ENCODE data around the gene LRP1B. TPM values are rescaled to one million over a fixed set of nuclear protein-coding genes. Genes with fewer than 3 reads are reported as not detected.

Gene LRP1B
- total RNA-seq, 4 donors from 2014 or later, result 0.42 to 0.71 (median 0.65) TPM

DNA sequence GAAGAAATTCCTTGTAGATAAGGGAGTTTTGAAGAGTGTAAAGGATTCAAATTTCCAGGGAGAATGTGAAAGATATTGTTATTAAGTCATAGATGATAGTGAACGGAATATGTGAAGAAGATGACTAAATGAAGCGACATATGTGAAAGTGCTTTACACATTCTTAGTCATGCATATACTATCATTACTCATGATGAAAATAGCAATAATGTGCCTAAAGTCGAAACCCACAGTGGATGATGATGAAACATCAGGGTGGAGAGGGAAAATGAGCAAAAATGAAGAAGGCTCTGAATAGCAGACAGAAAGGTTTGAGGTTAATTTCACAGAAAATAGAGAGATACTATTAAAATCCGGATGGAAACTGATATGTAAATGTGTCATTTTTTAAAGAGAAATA lies 1237.1 kb downstream of the LRP1B start:
- no peak overlapping the region for H3K27ac ChIP-seq (replicated peaks in 1 of 4)
- no peaks in the 10 kb centered on the region for H3K4me1 ChIP-seq
- intact Hi-C loops (cut with DNase I), result no loop called here
- no peak for DNase-seq (ENCODE audit: extremely low spot score)
- no peaks in the 10 kb centered on the region for H3K9me3 ChIP-seq
- WGBS, result 77% methylated on average over 4 of the region's 4 CpGs
- H3K4me3 ChIP-seq, result no peak overlapping the region
- H3K36me3 ChIP-seq, result no peaks in the 10 kb centered on the region
- no peaks in the 10 kb centered on the region for H3K27me3 ChIP-seq
- no peak for TF ChIP-seq EP300 (IDR thresholded peaks at IDR 0.05)
- TF ChIP-seq POLR2AphosphoS5 (IDR thresholded peaks at IDR 0.05), result no peak
- TF ChIP-seq, protein P1, sequence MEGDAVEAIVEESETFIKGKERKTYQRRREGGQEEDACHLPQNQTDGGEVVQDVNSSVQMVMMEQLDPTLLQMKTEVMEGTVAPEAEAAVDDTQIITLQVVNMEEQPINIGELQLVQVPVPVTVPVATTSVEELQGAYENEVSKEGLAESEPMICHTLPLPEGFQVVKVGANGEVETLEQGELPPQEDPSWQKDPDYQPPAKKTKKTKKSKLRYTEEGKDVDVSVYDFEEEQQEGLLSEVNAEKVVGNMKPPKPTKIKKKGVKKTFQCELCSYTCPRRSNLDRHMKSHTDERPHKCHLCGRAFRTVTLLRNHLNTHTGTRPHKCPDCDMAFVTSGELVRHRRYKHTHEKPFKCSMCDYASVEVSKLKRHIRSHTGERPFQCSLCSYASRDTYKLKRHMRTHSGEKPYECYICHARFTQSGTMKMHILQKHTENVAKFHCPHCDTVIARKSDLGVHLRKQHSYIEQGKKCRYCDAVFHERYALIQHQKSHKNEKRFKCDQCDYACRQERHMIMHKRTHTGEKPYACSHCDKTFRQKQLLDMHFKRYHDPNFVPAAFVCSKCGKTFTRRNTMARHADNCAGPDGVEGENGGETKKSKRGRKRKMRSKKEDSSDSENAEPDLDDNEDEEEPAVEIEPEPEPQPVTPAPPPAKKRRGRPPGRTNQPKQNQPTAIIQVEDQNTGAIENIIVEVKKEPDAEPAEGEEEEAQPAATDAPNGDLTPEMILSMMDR (IDR thresholded peaks at IDR 0.05), result no peak
- TF ChIP-seq POLR2A (IDR thresholded peaks at IDR 0.05; ENCODE audit: low read depth), result no peak

DNA sequence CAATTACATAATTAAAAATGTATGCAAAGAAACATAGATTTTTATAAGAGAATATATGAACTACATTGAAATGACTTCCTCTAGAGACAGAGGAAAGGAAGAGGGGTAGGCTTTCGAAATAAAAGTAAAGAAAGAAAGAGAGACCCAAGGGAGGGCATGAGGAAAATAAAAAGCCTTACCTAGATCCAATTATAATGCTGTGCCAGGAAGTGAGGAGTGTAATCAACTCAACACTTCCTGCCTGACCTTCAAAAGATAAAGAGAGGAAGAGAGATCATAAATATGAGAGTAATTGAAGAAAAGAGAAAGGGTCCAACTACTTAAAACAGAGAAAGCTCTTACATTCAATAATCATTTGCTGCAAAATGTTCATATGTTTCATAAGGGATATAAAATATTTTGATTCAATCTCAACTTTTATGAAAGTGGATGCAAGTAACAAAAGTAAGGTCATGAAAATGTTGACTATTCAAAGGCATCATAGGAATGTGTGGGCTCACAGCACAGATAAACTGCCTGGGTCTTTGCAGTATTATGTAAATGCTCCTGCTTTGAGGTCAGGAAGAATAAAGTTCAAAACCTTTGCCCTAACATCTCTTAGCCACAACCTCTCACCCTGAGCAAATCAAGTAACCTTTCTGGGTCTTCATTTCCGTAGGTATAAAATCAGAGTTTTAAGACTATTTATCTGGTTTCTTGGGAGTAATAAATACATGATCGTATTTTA lies 1237.7 kb downstream of the LRP1B start:
- H3K27ac ChIP-seq (replicated peaks in 1 of 4), result no peak overlapping the region
- no peaks in the 10 kb centered on the region for H3K9me3 ChIP-seq
- no peaks in the 10 kb centered on the region for H3K36me3 ChIP-seq
- TF ChIP-seq EP300 (IDR thresholded peaks at IDR 0.05), result no peak
- TF ChIP-seq POLR2A (IDR thresholded peaks at IDR 0.05; ENCODE audit: low read depth), result no peak
- TF ChIP-seq, protein P1 (IDR thresholded peaks at IDR 0.05), result no peak
- TF ChIP-seq POLR2AphosphoS5 (IDR thresholded peaks at IDR 0.05), result no peak
- intact Hi-C loops (cut with DNase I), result no loop called here
- DNase-seq (ENCODE audit: extremely low spot score), result no peak
- WGBS, result 89% methylated on average over 3 of the region's 3 CpGs
- no peaks in the 10 kb centered on the region for H3K27me3 ChIP-seq
- no peak overlapping the region for H3K4me3 ChIP-seq
- no peaks in the 10 kb centered on the region for H3K4me1 ChIP-seq

DNA sequence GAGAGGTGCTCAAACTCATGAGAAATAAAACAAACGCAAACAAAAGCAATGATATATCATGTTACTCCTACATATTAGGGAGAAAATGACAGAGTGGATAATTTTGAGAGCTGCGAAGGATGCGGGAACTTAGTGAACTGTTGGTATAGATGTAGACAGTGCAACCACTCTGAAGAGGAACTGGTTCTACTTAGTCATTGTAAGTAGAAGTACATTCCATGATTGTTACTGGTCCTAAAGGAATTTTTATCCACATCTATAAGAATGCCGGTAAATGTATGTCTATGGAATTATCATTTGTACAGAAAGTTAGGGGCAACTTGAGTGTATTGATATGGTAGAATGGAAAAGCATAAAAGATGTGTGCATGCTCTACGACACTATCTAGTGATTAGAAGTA lies 1238.4 kb downstream of the LRP1B start:
- TF ChIP-seq POLR2A (IDR thresholded peaks at IDR 0.05; ENCODE audit: low read depth) (no peak), EP300 (IDR thresholded peaks at IDR 0.05) (no peak), POLR2AphosphoS5 (IDR thresholded peaks at IDR 0.05) (no peak)
- TF ChIP-seq, protein P1 (IDR thresholded peaks at IDR 0.05), result no peak
- H3K27me3 ChIP-seq, result no peaks in the 10 kb centered on the region
- no peaks in the 10 kb centered on the region for H3K4me1 ChIP-seq
- H3K27ac ChIP-seq (replicated peaks in 1 of 4), result no peak overlapping the region
- no peaks in the 10 kb centered on the region for H3K36me3 ChIP-seq
- no peak overlapping the region for H3K4me3 ChIP-seq
- DNase-seq (ENCODE audit: extremely low spot score), result no peak
- WGBS, result 94% methylated on average over 5 of the region's 5 CpGs
- intact Hi-C loops (cut with DNase I), result no loop called here
- H3K9me3 ChIP-seq, result no peaks in the 10 kb centered on the region

DNA sequence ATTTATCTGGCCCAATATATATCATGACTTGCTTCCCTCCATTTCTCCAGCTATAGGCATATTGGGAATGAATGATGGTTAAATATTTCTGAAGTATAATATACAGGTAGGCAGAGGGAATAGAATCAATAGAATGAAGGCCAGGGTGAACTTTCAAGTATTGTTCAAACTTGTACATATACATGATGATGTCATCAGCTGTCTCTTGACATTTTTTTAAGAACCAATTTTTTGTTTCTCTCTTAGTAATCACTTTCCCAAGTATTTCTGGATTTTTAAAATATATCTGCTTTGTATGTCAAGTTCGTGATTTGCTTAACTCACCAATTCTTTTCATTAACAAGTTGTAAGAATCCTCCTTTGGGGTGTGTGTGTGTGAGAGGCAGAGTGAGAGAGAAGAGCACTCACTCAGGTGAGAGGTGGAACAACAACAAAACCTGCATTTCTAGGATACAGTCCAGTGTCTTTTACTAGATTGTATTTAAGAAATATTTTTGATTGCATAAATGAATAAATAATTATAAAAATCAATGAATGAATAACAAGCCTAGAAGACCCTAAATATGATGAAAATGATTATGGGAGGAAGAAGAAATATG lies 1239.1 kb downstream of the LRP1B start:
- WGBS, result 67% methylated on average over 1 of the region's 1 CpG
- Histone ChIP-seq H3K36me3 (no peaks in the 10 kb centered on the region), H3K4me3 (no peak overlapping the region), H3K27me3 (no peaks in the 10 kb centered on the region), H3K4me1 (no peaks in the 10 kb centered on the region), H3K27ac (replicated peaks in 1 of 4) (no peak overlapping the region), H3K9me3 (no peaks in the 10 kb centered on the region)
- TF ChIP-seq POLR2A (IDR thresholded peaks at IDR 0.05; ENCODE audit: low read depth) (no peak), POLR2AphosphoS5 (IDR thresholded peaks at IDR 0.05) (no peak), EP300 (IDR thresholded peaks at IDR 0.05) (no peak)
- TF ChIP-seq, protein P1 (IDR thresholded peaks at IDR 0.05), result no peak
- intact Hi-C loops (cut with DNase I), result no loop called here
- DNase-seq (ENCODE audit: extremely low spot score), result no peak

All from esophagus muscularis mucosa (tissue), 4 donors.